HEK293T (cell line): Measurements from ENCODE around the gene TDRD12.
"Not testable (repeated sequence)": the region's sequence is repeated elsewhere in the genome, so short reads cannot be mapped to it uniquely, and the experiment has no call there.

Experiments used
- CTCF ChIA-PET: fragments of 350-600 bp; formaldehyde crosslinking; extraction: SDS; loops from one replicate; lab custom pipeline; 2021; ENCODE audit warnings: antibody characterized with exemption, inconsistent platforms; lab: Yijun Ruan, JAX
- POLR2A ChIA-PET: fragments of 350-600 bp; formaldehyde crosslinking; extraction: SDS; loops from one replicate; lab custom pipeline; 2020; ENCODE audit warnings: antibody characterized with exemption, inconsistent platforms; lab: Yijun Ruan, JAX
- DNase-seq: peaks from one replicate; pipeline ENCODE4 v3.0.0; 2012; ENCODE audit warnings: mixed read lengths; ENCODE audit errors: extremely low spot score
- ARNT ChIP-seq: fragments of 450-650 bp; IDR thresholded peaks from 2 replicates; pipeline ENCODE4 v1.6.1; 2017; ENCODE audit warnings: mild to moderate bottlenecking
- BHLHE40 ChIP-seq: fragments of 450-650 bp; IDR thresholded peaks from 2 replicates; pipeline ENCODE4 v1.6.1; 2016; ENCODE audit warnings: mild to moderate bottlenecking, moderate library complexity, borderline replicate concordance
- CTBP1 ChIP-seq: fragments of 450-650 bp; IDR thresholded peaks from 2 replicates; pipeline ENCODE4 v1.6.1; 2016; ENCODE audit warnings: borderline replicate concordance
- ELF4 ChIP-seq: fragments of 450-650 bp; IDR thresholded peaks from 2 replicates; pipeline ENCODE4 v1.6.1; 2017; ENCODE audit warnings: antibody characterized with exemption
- FOXA1 ChIP-seq: fragments of 450-650 bp; IDR thresholded peaks from 2 replicates; pipeline ENCODE4 v1.6.1; 2016; ENCODE audit warnings: mild to moderate bottlenecking
- FOXK2 ChIP-seq: fragments of 450-650 bp; IDR thresholded peaks from 2 replicates; pipeline ENCODE4 v1.6.1; 2016; ENCODE audit warnings: mild to moderate bottlenecking
- FOXM1 ChIP-seq: fragments of 450-650 bp; IDR thresholded peaks from 2 replicates; pipeline ENCODE4 v1.6.1; 2017; ENCODE audit warnings: mild to moderate bottlenecking, borderline replicate concordance
- HDGF ChIP-seq: fragments of 450-650 bp; IDR thresholded peaks from 2 replicates; pipeline ENCODE4 v1.6.1; 2017; ENCODE audit warnings: antibody characterized with exemption, borderline replicate concordance
- L3MBTL2 ChIP-seq: fragments of 450-650 bp; conservative IDR thresholded peaks from 2 replicates; pipeline ENCODE4 v1.6.1; 2016; ENCODE audit warnings: mild to moderate bottlenecking
- LEF1 ChIP-seq: fragments of 450-650 bp; IDR thresholded peaks from 2 replicates; pipeline ENCODE4 v1.6.1; 2017; ENCODE audit warnings: mild to moderate bottlenecking, borderline replicate concordance
- NFRKB ChIP-seq: fragments of 450-650 bp; IDR thresholded peaks from 2 replicates; pipeline ENCODE4 v1.6.1; 2016; ENCODE audit warnings: mild to moderate bottlenecking, moderate library complexity
- PKNOX1 ChIP-seq: fragments of 450-650 bp; IDR thresholded peaks from 2 replicates; pipeline ENCODE4 v1.6.1; 2016
- SP1 ChIP-seq: fragments of 450-650 bp; IDR thresholded peaks from 2 replicates; pipeline ENCODE4 v1.6.1; 2017
- SUZ12 ChIP-seq: fragments of 450-650 bp; IDR thresholded peaks from 2 replicates; pipeline ENCODE4 v1.6.1; 2016; ENCODE audit warnings: mild to moderate bottlenecking
- TARDBP ChIP-seq: fragments of 450-650 bp; IDR thresholded peaks from 2 replicates; pipeline ENCODE4 v1.6.1; 2016
- ZNF384 ChIP-seq: fragments of 450-650 bp; IDR thresholded peaks from 2 replicates; pipeline ENCODE4 v1.6.1; 2016

TDRD12 gene

GRCh38 chr19:32843716-32844245, 124.2 kb downstream of the TDRD12 start:
- TF ChIP-seq ZNF384 = no peak
- no peak for TF ChIP-seq ARNT
- TF ChIP-seq HDGF = no peak
- no peak for TF ChIP-seq FOXM1
- no peak for TF ChIP-seq SUZ12
- TF ChIP-seq ELF4 = no peak
- TF ChIP-seq L3MBTL2 = no peak
- TF ChIP-seq SP1 = no peak
- TF ChIP-seq NFRKB = no peak
- ChIA-PET CTCF (no interaction called here), POLR2A (no interaction called here)
- no peak for DNase-seq

DNA sequence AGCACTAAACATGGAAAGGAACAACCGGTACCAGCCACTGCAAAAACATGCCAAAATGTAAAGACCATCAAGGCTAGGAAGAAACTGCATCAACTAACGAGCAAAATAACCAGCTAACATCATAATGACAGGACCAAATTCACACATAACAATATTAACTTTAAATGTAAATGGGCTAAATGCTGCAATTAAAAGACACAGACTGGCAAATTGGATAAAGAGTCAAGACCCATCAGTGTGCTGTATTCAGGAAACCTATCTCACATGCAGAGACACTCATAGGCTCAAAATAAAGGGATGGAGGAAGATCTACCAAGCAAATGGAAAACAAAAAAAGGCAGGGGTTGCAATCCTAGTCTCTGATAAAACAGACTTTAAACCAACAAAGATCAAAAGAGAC, 128.5 kb downstream of the TDRD12 start:
- DNase-seq, CTCF ChIA-PET, POLR2A ChIA-PET: not testable (repeated sequence)

DNA sequence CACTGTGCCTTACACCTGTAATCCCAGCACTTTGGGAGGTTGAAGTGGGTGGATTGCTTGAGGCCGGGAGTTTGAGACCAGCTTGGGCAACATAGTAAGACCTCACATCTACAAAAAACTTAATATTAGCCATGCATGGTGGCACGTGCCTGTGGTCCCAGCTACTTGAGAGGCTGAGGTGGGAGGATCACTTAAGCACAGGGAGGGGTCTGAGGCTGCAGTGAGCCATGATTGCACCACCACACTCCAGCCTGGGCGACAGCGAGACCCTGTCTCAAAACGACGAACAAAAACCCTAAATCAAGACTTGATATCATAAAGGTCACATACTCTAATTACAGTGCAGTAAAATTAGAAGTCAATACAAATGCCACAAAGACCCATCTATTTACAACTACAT, 132.6 kb downstream of the TDRD12 start:
- DNase-seq = no peak
- ChIA-PET CTCF (no interaction called here), POLR2A (interaction anchor here (0.7 kb wide), 1 partner anchor 1521 kb away, joined by 3 read pairs; no protein-coding TSS in a partner anchor)
- TF ChIP-seq ELF4 = no peak
- no peak for TF ChIP-seq SUZ12
- TF ChIP-seq PKNOX1 = no peak
- no peak for TF ChIP-seq FOXA1
- TF ChIP-seq FOXM1 = no peak
- TF ChIP-seq L3MBTL2 = no peak
- TF ChIP-seq BHLHE40 = no peak
- no peak for TF ChIP-seq FOXK2
- TF ChIP-seq CTBP1 = no peak
- no peak for TF ChIP-seq ZNF384
- TF ChIP-seq LEF1 = no peak
- no peak for TF ChIP-seq HDGF
- TF ChIP-seq ARNT = no peak
- TF ChIP-seq SP1 = no peak
- TF ChIP-seq NFRKB = no peak
- TF ChIP-seq TARDBP = no peak

DNA sequence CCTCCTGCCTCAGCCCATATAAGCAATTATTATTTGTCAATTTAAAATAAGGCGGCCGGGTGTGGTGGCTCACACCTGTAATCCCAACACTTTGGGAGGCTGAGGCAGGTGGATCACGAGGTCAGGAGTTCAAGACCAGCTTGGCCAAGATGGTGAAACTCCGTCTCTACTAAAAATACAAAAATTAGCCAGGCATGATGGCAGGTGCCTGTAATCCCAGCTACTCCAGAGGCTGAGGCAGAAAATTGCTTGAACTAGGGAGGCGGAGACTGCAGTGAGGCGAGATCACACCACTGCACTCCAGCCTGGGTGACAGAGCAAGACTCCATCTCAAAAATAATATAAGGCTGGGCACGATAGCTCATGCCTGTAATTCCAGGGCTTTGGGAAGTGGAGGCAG, 137.3 kb downstream of the TDRD12 start:
- DNase-seq, CTCF ChIA-PET, POLR2A ChIA-PET: not testable (repeated sequence)

- ChIA-PET CTCF (no interaction called here), POLR2A (no interaction called here)
- DNase-seq = no peak
Measured at GRCh38 chr19:32857584-32857983, 138.0 kb downstream of the TDRD12 start.

DNA sequence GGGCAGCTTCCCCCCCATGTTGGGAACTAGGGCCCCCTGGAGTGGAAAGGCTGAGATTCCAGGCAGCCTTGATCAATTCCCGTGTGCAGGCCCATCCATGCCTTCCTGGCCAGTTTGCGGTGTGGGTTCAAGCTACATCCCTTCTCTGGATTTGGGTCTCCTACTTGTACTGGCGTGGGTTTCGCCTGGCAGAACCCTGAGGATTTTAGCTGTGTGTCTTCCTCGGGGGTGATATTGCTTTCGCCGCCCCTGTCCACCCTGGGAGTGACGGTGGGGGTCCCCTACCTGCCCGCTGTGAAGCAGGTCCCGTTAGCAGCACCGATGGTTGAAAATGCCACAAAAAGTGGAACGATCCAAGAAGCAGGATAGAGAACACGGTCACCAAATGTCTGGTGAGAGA, 138.6 kb downstream of the TDRD12 start:
- DNase-seq = no peak
- TF ChIP-seq SP1 (no peak), SUZ12 (no peak), L3MBTL2 (no peak), ZNF384 (no peak), PKNOX1 (no peak), FOXA1 (no peak), BHLHE40 (no peak)
- ChIA-PET POLR2A (no interaction called here), CTCF (no interaction called here)

More at GRCh38 chr19:32857584-32857983, 138.0 kb downstream of the TDRD12 start:
- TF ChIP-seq FOXK2 = no peak
- no peak for TF ChIP-seq HDGF
- TF ChIP-seq ZNF384 = no peak
- no peak for TF ChIP-seq CTBP1
- no peak for TF ChIP-seq SP1
- no peak for TF ChIP-seq NFRKB
- no peak for TF ChIP-seq FOXA1

DNA sequence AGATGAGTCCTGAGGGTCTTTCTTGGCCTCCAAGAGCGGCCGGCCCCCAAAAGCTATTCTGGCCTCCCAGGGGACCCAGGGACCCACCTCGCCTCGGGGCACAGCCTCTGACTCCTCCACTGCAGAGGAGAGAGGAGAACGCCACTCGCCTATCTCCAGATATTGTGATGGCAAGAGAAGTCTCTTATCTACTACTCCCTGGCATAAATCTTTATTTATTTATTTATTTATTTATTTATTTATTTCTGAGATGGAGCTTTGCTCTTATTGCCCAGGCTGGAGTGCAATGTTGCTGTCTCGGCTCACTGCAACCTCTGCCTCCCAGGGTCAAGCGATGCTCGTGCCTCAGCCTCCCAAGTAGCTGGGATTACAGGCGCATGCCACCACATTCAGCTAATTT, 139.0 kb downstream of the TDRD12 start:
- ChIA-PET CTCF (no interaction called here), POLR2A (no interaction called here)
- DNase-seq = no peak
- no peak for TF ChIP-seq CTBP1
- TF ChIP-seq LEF1 = no peak
- no peak for TF ChIP-seq BHLHE40
- no peak for TF ChIP-seq ARNT
- no peak for TF ChIP-seq HDGF
- no peak for TF ChIP-seq PKNOX1
- no peak for TF ChIP-seq FOXK2
- no peak for TF ChIP-seq SP1

DNA sequence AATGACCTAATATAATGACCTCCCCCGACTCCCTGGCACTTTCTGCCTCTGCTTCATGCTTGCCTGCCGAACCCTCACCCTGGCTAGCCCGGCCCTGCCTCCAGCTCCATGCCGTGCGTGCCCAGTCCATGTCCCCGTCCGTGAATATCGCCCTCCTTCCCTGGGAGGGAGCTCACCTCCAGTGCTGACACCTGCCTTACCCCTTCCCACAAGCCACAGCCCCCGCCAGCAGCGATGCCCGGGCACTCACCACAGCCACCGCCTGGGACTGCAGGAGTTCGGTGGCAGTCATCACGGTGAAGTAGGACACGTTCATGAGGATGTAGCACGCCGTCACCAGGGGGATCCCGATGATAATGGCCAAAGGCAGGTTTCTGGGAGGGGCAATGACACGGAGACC, 140.0 kb downstream of the TDRD12 start:
- DNase-seq = no peak
- POLR2A ChIA-PET = no interaction called here
- CTCF ChIA-PET = no interaction called here
- TF ChIP-seq LEF1 (no peak), ZNF384 (no peak), PKNOX1 (no peak), BHLHE40 (no peak), FOXA1 (no peak), SP1 (no peak), SUZ12 (no peak), TARDBP (no peak), L3MBTL2 (no peak), ELF4 (no peak), FOXM1 (no peak), ARNT (no peak), HDGF (no peak), FOXK2 (no peak), NFRKB (no peak), CTBP1 (no peak)
